Fibroblast of lung (primary cell): Measurements from ENCODE around the gene FAM204A.

ENCODE experiments used
- CTCF ChIP-seq, 2 donors: IDR thresholded peaks in 1 of 2; conservative IDR thresholded peaks in 1 of 2; 1 replicate in 1 of 2; 2 replicates in 1 of 2; pipeline ENCODE4 v1.5.1; 2011 to 2012; ENCODE audit warnings: low read length in 2 of 2, control low read depth in 1 of 2, inconsistent platforms in 1 of 2, low read depth in 1 of 2, mild to moderate bottlenecking in 1 of 2
- EZH2 ChIP-seq: IDR thresholded peaks from 2 replicates; pipeline ENCODE4 v1.5.1; 2012; ENCODE audit warnings: low read length, control low read depth, mild to moderate bottlenecking; ENCODE audit errors: missing control alignments

- TF ChIP-seq CTCF (conservative IDR thresholded peaks at IDR 0.05 in 1 of 2, IDR thresholded peaks at IDR 0.05 in 1 of 2; ENCODE audit: low read depth in 1 of 2, low read length in 2 of 2) (no peak), EZH2 (no peak)
These were observed 41.1 kb upstream of the FAM204A start for GRCh38 chr10:118383063-118383689.
